ENCODE results near the gene RGCC. TPM values are rescaled to one million over a fixed set of nuclear protein-coding genes. Genes with fewer than 3 reads are reported as not detected.

RGCC gene
- total RNA-seq, 4 donors from 2014 or later: 56.5 to 142 (median 77.1) TPM

- Histone ChIP-seq H3K36me3 (no peaks in the 10 kb centered on the region), H3K27ac (replicated peaks in 1 of 4) (no peak overlapping the region)
These were observed 39.3 kb downstream of the RGCC start for GRCh38 chr13:41496420-41497234.

GRCh38 chr13:41497436-41497835, 40.1 kb downstream of the RGCC start:
- no peaks in the 10 kb centered on the region for H3K36me3 ChIP-seq
- intact Hi-C loops (cut with DNase I): no loop called here
- no peak overlapping the region for H3K4me3 ChIP-seq
- no peak overlapping the region for H3K27ac ChIP-seq (replicated peaks in 1 of 4)
- H3K27me3 ChIP-seq: no peaks in the 10 kb centered on the region
- H3K9me3 ChIP-seq: no peaks in the 10 kb centered on the region
- TF ChIP-seq POLR2AphosphoS5 (IDR thresholded peaks at IDR 0.05): no peak
- no peak for TF ChIP-seq EP300 (IDR thresholded peaks at IDR 0.05)
- no peak for TF ChIP-seq POLR2A (IDR thresholded peaks at IDR 0.05; ENCODE audit: low read depth)
- TF ChIP-seq CTCF (IDR thresholded peaks at IDR 0.05): no peak
- 90% methylated on average over 5 of the region's 5 CpGs for WGBS
- H3K4me1 ChIP-seq: peaks cover 20 to 37% (median 30%) of the 10 kb centered on the region in 4 donors
- DNase-seq (ENCODE audit: extremely low spot score): no peak

More at GRCh38 chr13:41496420-41497234, 39.3 kb downstream of the RGCC start:
- no peaks in the 10 kb centered on the region for H3K9me3 ChIP-seq
- no peak for TF ChIP-seq EP300 (IDR thresholded peaks at IDR 0.05)
- no peak for TF ChIP-seq CTCF (IDR thresholded peaks at IDR 0.05)
- peak in 1 of 2 donors; percentile 5 for TF ChIP-seq POLR2AphosphoS5 (IDR thresholded peaks at IDR 0.05)
- no peak for TF ChIP-seq POLR2A (IDR thresholded peaks at IDR 0.05; ENCODE audit: low read depth)
- H3K4me3 ChIP-seq: no peak overlapping the region
- peak; percentile 83 for DNase-seq (ENCODE audit: extremely low spot score)
- peaks cover 20 to 37% (median 31%) of the 10 kb centered on the region in 4 donors for H3K4me1 ChIP-seq
- H3K27me3 ChIP-seq: no peaks in the 10 kb centered on the region
- intact Hi-C loops (cut with DNase I): no loop called here
- WGBS: 48% methylated on average over 9 of the region's 9 CpGs

- intact Hi-C loops (cut with DNase I): no loop called here
- TF ChIP-seq EP300 (IDR thresholded peaks at IDR 0.05): no peak
- DNase-seq (ENCODE audit: extremely low spot score): peak; percentile 85
- H3K4me1 ChIP-seq: peaks cover 14 to 30% (median 22%) of the 10 kb centered on the region in 4 donors
- no peak overlapping the region for H3K27ac ChIP-seq (replicated peaks in 1 of 4)
- H3K36me3 ChIP-seq: no peaks in the 10 kb centered on the region
- H3K27me3 ChIP-seq: no peaks in the 10 kb centered on the region
- WGBS: 91% methylated on average over 5 of the region's 5 CpGs
- no peak overlapping the region for H3K4me3 ChIP-seq
- H3K9me3 ChIP-seq: peaks cover 0 to 4% (median 0%) of the 10 kb centered on the region in 4 donors
These were observed 42.1 kb downstream of the RGCC start for GRCh38 chr13:41499452-41499851.

GRCh38 chr13:41500511-41500910, 43.2 kb downstream of the RGCC start:
- intact Hi-C loops (cut with DNase I): no loop called here
- WGBS: 78% methylated on average over 5 of the region's 5 CpGs
- peak; percentile 79 for DNase-seq (ENCODE audit: extremely low spot score)
- H3K4me1 ChIP-seq: peaks cover 6 to 19% (median 14%) of the 10 kb centered on the region in 4 donors
- no peaks in the 10 kb centered on the region for H3K27me3 ChIP-seq
- no peak overlapping the region for H3K4me3 ChIP-seq
- H3K36me3 ChIP-seq: no peaks in the 10 kb centered on the region
- no peak overlapping the region for H3K27ac ChIP-seq (replicated peaks in 1 of 4)
- H3K9me3 ChIP-seq: peaks cover 0 to 7% (median 0%) of the 10 kb centered on the region in 4 donors
- no peak for TF ChIP-seq EP300 (IDR thresholded peaks at IDR 0.05)
- no peak for TF ChIP-seq CTCF (IDR thresholded peaks at IDR 0.05)
- no peak for TF ChIP-seq POLR2AphosphoS5 (IDR thresholded peaks at IDR 0.05)
- TF ChIP-seq POLR2A (IDR thresholded peaks at IDR 0.05; ENCODE audit: low read depth): no peak

GRCh38 chr13:41501281-41501680, 43.9 kb downstream of the RGCC start:
- H3K9me3 ChIP-seq: peaks cover 0 to 7% (median 0%) of the 10 kb centered on the region in 4 donors
- no peaks in the 10 kb centered on the region for H3K36me3 ChIP-seq
- no peak overlapping the region for H3K27ac ChIP-seq (replicated peaks in 1 of 4)
- H3K27me3 ChIP-seq: no peaks in the 10 kb centered on the region
- no peak overlapping the region for H3K4me3 ChIP-seq
- intact Hi-C loops (cut with DNase I): no loop called here
- 53% methylated on average over 4 of the region's 4 CpGs for WGBS
- TF ChIP-seq POLR2AphosphoS5 (IDR thresholded peaks at IDR 0.05): no peak
- no peak for TF ChIP-seq CTCF (IDR thresholded peaks at IDR 0.05)
- TF ChIP-seq EP300 (IDR thresholded peaks at IDR 0.05): no peak
- TF ChIP-seq POLR2A (IDR thresholded peaks at IDR 0.05; ENCODE audit: low read depth): no peak
- DNase-seq (ENCODE audit: extremely low spot score): peak; percentile 45
- H3K4me1 ChIP-seq: peaks cover 6 to 12% (median 7%) of the 10 kb centered on the region in 4 donors
